ENCODE results near the gene ACAD8.
"Not testable (repeated sequence)": the region's sequence is repeated elsewhere in the genome, so short reads cannot be mapped to it uniquely, and the experiment has no call there.

DNA sequence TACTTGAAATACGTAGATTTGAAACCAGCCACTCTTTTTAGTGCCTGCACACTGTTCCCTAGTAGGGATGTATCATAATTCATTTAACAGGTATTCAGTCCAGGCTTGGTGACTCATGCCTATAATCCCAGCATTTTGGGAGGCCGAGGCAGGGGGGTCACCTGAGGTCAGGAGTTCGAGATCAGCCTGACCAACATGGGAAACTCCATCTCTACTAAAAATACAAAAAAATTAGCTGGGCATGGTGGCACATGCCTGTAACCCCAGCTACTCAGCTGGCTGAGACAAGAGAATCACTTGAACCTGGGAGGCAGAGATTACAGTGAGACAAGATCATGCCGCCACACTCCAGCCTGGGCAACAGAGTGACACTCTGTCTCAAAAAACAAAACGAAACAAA lies 31.0 kb downstream of the ACAD8 start:
- not testable (repeated sequence) for TF ChIP-seq POLR2A (IDR thresholded peaks at IDR 0.05)
- TF ChIP-seq, protein P1, sequence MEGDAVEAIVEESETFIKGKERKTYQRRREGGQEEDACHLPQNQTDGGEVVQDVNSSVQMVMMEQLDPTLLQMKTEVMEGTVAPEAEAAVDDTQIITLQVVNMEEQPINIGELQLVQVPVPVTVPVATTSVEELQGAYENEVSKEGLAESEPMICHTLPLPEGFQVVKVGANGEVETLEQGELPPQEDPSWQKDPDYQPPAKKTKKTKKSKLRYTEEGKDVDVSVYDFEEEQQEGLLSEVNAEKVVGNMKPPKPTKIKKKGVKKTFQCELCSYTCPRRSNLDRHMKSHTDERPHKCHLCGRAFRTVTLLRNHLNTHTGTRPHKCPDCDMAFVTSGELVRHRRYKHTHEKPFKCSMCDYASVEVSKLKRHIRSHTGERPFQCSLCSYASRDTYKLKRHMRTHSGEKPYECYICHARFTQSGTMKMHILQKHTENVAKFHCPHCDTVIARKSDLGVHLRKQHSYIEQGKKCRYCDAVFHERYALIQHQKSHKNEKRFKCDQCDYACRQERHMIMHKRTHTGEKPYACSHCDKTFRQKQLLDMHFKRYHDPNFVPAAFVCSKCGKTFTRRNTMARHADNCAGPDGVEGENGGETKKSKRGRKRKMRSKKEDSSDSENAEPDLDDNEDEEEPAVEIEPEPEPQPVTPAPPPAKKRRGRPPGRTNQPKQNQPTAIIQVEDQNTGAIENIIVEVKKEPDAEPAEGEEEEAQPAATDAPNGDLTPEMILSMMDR (IDR thresholded peaks at IDR 0.05): not testable (repeated sequence)
